ENCODE results near the gene DPEP1.

The DPEP1 gene

GRCh38 chr16:89596957-89597649 lies 16.3 kb upstream of the DPEP1 start:
- POLR2A ChIA-PET = no interaction called here
- TF ChIP-seq CTCF (IDR thresholded peaks at IDR 0.05; ENCODE audit: insufficient read depth, low read length, missing control alignments) = no peak
- no peak overlapping the region for H3K4me3 ChIP-seq (ENCODE audit: low read depth, low read length)
- CTCF ChIA-PET = no interaction called here
- no peak for DNase-seq (ENCODE audit: low read depth, low spot score)

GRCh38 chr16:89598199-89598598 lies 15.2 kb upstream of the DPEP1 start:
- POLR2A ChIA-PET = no interaction called here
- TF ChIP-seq CTCF (IDR thresholded peaks at IDR 0.05; ENCODE audit: insufficient read depth, low read length, missing control alignments) = no peak
- H3K4me3 ChIP-seq (ENCODE audit: low read depth, low read length) = no peak overlapping the region
- CTCF ChIA-PET = no interaction called here
- no peak for DNase-seq (ENCODE audit: low read depth, low spot score)

GRCh38 chr16:89599451-89599858 lies 14.0 kb upstream of the DPEP1 start:
- ChIA-PET POLR2A (no interaction called here), CTCF (interaction anchor here (1.0 to 3.9 kb wide), 2 partner anchors 16 kb away, joined by 4 to 20 read pairs; no protein-coding TSS in a partner anchor)
- peak; percentile 20 for TF ChIP-seq CTCF (IDR thresholded peaks at IDR 0.05; ENCODE audit: insufficient read depth, low read length, missing control alignments)
- H3K4me3 ChIP-seq (ENCODE audit: low read depth, low read length) = no peak overlapping the region
- no peak for DNase-seq (ENCODE audit: low read depth, low spot score)

- POLR2A ChIA-PET = no interaction called here
Measured at GRCh38 chr16:89599902-89600301, 13.5 kb upstream of the DPEP1 start.

GRCh38 chr16:89600427-89600826 lies 13.0 kb upstream of the DPEP1 start:
- H3K4me3 ChIP-seq (ENCODE audit: low read depth, low read length) = no peak overlapping the region
- POLR2A ChIA-PET = no interaction called here
- CTCF ChIA-PET = interaction anchor here (0.8 to 3.9 kb wide), 5 partner anchors 15 to 41 kb away, joined by 3 to 20 read pairs (median 3); no protein-coding TSS in a partner anchor
- TF ChIP-seq CTCF (IDR thresholded peaks at IDR 0.05; ENCODE audit: insufficient read depth, low read length, missing control alignments) = no peak
- DNase-seq (ENCODE audit: low read depth, low spot score) = no peak

More at GRCh38 chr16:89599902-89600301, 13.5 kb upstream of the DPEP1 start:
- no peak for TF ChIP-seq CTCF (IDR thresholded peaks at IDR 0.05; ENCODE audit: insufficient read depth, low read length, missing control alignments)
- CTCF ChIA-PET = interaction anchor here (0.8 to 3.9 kb wide), 5 partner anchors 15 to 42 kb away, joined by 3 to 20 read pairs (median 3); no protein-coding TSS in a partner anchor
- DNase-seq (ENCODE audit: low read depth, low spot score) = no peak
- H3K4me3 ChIP-seq (ENCODE audit: low read depth, low read length) = no peak overlapping the region

GRCh38 chr16:89600956-89601355 lies 12.5 kb upstream of the DPEP1 start:
- no peak for TF ChIP-seq CTCF (IDR thresholded peaks at IDR 0.05; ENCODE audit: insufficient read depth, low read length, missing control alignments)
- ChIA-PET CTCF (interaction anchor here (0.8 to 3.9 kb wide), 5 partner anchors 14 to 99 kb away, joined by 3 to 20 read pairs (median 3); no protein-coding TSS in a partner anchor), POLR2A (no interaction called here)
- no peak for DNase-seq (ENCODE audit: low read depth, low spot score)
- no peak overlapping the region for H3K4me3 ChIP-seq (ENCODE audit: low read depth, low read length)

All from AG04449 (cell line).